ENCODE results near the gene USH2A. TPM values are rescaled to one million over a fixed set of nuclear protein-coding genes. Genes with fewer than 3 reads are reported as not detected.

USH2A gene
- total RNA-seq, 1 donor from 2014 or later = 0.55 TPM

- Mint-ChIP-seq H3K27ac (no peak overlapping the region), H3K27me3 (peaks cover 75% of the 10 kb centered on the region), H3K4me3 (ENCODE audit: low read depth) (no peak overlapping the region), H3K36me3 (ENCODE audit: insufficient read depth) (no peaks in the 10 kb centered on the region), H3K4me1 (ENCODE audit: low read depth) (peaks cover 12% of the 10 kb centered on the region), H3K9me3 (ENCODE audit: low read depth) (no peaks in the 10 kb centered on the region)
- TF ChIP-seq, protein P1, sequence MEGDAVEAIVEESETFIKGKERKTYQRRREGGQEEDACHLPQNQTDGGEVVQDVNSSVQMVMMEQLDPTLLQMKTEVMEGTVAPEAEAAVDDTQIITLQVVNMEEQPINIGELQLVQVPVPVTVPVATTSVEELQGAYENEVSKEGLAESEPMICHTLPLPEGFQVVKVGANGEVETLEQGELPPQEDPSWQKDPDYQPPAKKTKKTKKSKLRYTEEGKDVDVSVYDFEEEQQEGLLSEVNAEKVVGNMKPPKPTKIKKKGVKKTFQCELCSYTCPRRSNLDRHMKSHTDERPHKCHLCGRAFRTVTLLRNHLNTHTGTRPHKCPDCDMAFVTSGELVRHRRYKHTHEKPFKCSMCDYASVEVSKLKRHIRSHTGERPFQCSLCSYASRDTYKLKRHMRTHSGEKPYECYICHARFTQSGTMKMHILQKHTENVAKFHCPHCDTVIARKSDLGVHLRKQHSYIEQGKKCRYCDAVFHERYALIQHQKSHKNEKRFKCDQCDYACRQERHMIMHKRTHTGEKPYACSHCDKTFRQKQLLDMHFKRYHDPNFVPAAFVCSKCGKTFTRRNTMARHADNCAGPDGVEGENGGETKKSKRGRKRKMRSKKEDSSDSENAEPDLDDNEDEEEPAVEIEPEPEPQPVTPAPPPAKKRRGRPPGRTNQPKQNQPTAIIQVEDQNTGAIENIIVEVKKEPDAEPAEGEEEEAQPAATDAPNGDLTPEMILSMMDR (IDR thresholded peaks at IDR 0.05; ENCODE audit: unreplicated experiment) = no peak
- DNase-seq (ENCODE audit: low spot score, unreplicated experiment) = no peak
Observed at GRCh38 chr1:215650446-215651149, 772.6 kb downstream of the USH2A start.

DNA sequence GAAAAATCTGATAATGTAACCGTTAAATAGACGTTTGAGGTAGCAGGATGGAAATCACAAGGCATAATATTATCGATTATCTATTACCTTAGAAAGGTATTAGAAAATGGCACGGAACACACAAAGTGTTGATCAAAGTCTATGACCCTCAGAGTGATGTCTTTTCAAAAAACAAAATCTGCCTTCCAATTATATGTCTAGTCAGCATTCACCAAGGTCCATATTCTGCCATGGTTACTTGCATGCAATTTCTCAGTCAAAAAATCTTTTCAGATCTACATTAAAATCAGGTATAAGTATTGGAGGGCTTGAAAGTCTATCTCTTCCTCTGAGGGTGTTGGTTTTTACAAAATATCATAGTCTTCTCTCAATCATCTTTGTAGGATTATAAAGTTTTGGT is 774.3 kb downstream of the USH2A start:
- peaks cover 12% of the 10 kb centered on the region for H3K4me1 Mint-ChIP-seq (ENCODE audit: low read depth)
- H3K36me3 Mint-ChIP-seq (ENCODE audit: insufficient read depth) = no peaks in the 10 kb centered on the region
- DNase-seq (ENCODE audit: low spot score, unreplicated experiment) = no peak

GRCh38 chr1:215647738-215648137 is 775.5 kb downstream of the USH2A start:
- Mint-ChIP-seq H3K27ac (no peak overlapping the region), H3K36me3 (ENCODE audit: insufficient read depth) (no peaks in the 10 kb centered on the region), H3K4me1 (ENCODE audit: low read depth) (peaks cover 12% of the 10 kb centered on the region), H3K4me3 (ENCODE audit: low read depth) (no peak overlapping the region), H3K27me3 (peaks cover 70% of the 10 kb centered on the region), H3K9me3 (ENCODE audit: low read depth) (peaks cover 5% of the 10 kb centered on the region)
- no peak for DNase-seq (ENCODE audit: low spot score, unreplicated experiment)
- TF ChIP-seq, protein P1 (IDR thresholded peaks at IDR 0.05; ENCODE audit: unreplicated experiment) = no peak

More for the DNA sequence above, 774.3 kb downstream of the USH2A start:
- Mint-ChIP-seq H3K27ac (no peak overlapping the region), H3K4me3 (ENCODE audit: low read depth) (no peak overlapping the region), H3K27me3 (peaks cover 79% of the 10 kb centered on the region), H3K9me3 (ENCODE audit: low read depth) (peaks cover 3% of the 10 kb centered on the region)
- TF ChIP-seq, protein P1 (IDR thresholded peaks at IDR 0.05; ENCODE audit: unreplicated experiment) = no peak

DNA sequence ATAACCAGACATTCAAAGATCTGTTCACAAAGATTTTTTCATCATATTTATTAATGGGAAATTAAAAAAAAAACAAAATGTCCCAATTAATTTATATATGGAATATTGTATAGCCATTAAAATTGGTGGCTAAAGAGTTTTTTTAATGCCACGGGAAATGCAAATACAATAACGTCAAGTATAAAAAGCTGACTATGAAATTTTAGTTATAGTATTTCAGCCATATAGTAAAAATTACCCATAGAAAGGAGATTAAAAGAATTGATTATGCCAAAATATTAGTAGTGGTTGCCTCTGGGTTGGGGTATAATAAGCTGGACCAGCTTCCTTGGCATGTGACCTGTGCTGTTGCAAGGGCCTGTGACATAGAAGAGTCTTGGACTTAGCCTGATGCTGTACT is 777.4 kb downstream of the USH2A start:
- H3K36me3 Mint-ChIP-seq (ENCODE audit: insufficient read depth) = no peaks in the 10 kb centered on the region
- H3K9me3 Mint-ChIP-seq (ENCODE audit: low read depth) = peaks cover 5% of the 10 kb centered on the region
- H3K4me1 Mint-ChIP-seq (ENCODE audit: low read depth) = peaks cover 6% of the 10 kb centered on the region
- no peak for DNase-seq (ENCODE audit: low spot score, unreplicated experiment)
- peaks cover 51% of the 10 kb centered on the region for H3K27me3 Mint-ChIP-seq
- no peak overlapping the region for H3K27ac Mint-ChIP-seq
- H3K4me3 Mint-ChIP-seq (ENCODE audit: low read depth) = no peak overlapping the region
- TF ChIP-seq, protein P1 (IDR thresholded peaks at IDR 0.05; ENCODE audit: unreplicated experiment) = no peak

DNA sequence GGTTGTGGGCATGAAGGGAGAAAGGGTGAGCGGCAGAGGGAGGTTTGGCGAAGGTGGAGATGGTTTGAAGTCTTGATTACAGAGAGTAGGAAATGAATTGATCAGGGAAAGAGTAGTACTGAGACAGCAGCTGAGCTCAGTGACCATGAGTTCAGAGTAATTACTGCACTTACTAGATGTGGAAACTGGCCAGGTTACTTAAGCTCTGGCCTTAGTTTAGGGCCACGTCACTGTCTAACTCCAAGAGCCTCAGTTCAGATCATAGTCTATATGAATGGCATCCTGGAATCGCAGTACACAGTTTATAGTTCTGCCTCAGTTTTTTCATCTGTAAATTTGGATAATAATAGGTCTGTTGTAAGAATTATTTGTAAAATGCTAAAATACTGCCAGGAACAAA is 778.1 kb downstream of the USH2A start:
- peaks cover 2% of the 10 kb centered on the region for H3K4me1 Mint-ChIP-seq (ENCODE audit: low read depth)
- no peak overlapping the region for H3K4me3 Mint-ChIP-seq (ENCODE audit: low read depth)
- DNase-seq (ENCODE audit: low spot score, unreplicated experiment) = no peak
- H3K9me3 Mint-ChIP-seq (ENCODE audit: low read depth) = peaks cover 5% of the 10 kb centered on the region
- TF ChIP-seq, protein P1 (IDR thresholded peaks at IDR 0.05; ENCODE audit: unreplicated experiment) = no peak
- no peaks in the 10 kb centered on the region for H3K36me3 Mint-ChIP-seq (ENCODE audit: insufficient read depth)
- H3K27ac Mint-ChIP-seq = no peak overlapping the region
- peaks cover 44% of the 10 kb centered on the region for H3K27me3 Mint-ChIP-seq
